ENCODE results near the gene PLB1.

DNA sequence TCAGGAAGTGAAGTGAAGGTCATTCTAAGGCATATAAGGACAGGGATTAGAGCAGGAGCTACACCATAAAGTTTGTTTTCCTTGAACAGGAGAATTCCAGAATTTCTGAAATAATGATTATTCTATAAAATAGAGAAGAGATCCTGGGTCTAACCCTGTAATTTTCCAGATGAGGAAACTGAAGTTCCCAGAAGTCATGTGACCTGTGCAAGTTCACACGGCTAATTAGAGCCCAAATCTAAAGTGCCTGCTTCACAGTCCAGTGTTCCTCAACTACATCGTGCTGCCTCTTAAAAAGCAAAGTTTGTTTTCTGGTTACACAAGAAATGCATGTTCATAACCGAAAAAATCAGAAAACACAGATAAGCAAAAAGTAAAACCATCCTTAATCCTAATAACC lies 34.9 kb downstream of the PLB1 start:
- no peak for TF ChIP-seq EZH2 (IDR thresholded peaks at IDR 0.05; ENCODE audit: borderline replicate concordance, insufficient read depth, low read length, poor library complexity, severe bottlenecking)
- TF ChIP-seq, protein P1, sequence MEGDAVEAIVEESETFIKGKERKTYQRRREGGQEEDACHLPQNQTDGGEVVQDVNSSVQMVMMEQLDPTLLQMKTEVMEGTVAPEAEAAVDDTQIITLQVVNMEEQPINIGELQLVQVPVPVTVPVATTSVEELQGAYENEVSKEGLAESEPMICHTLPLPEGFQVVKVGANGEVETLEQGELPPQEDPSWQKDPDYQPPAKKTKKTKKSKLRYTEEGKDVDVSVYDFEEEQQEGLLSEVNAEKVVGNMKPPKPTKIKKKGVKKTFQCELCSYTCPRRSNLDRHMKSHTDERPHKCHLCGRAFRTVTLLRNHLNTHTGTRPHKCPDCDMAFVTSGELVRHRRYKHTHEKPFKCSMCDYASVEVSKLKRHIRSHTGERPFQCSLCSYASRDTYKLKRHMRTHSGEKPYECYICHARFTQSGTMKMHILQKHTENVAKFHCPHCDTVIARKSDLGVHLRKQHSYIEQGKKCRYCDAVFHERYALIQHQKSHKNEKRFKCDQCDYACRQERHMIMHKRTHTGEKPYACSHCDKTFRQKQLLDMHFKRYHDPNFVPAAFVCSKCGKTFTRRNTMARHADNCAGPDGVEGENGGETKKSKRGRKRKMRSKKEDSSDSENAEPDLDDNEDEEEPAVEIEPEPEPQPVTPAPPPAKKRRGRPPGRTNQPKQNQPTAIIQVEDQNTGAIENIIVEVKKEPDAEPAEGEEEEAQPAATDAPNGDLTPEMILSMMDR (IDR thresholded peaks at IDR 0.05; ENCODE audit: poor library complexity, severe bottlenecking) = no peak
- no peak for TF ChIP-seq RAD21 (conservative IDR thresholded peaks at IDR 0.05)

Measured in neural cell (in vitro differentiated cells).